Measurements from ENCODE around the gene DLG3. TPM values are rescaled to one million over a fixed set of nuclear protein-coding genes. Genes with fewer than 3 reads are reported as not detected.

Gene DLG3
- total and polyA plus RNA-seq, 4 donors, result 27.3 to 50.1 (median 44.2) TPM

- H3K36me3 ChIP-seq (ENCODE audit: control insufficient read depth, insufficient read depth, low read length), result peaks cover 6% of the 10 kb centered on the region
- no peak overlapping the region for H3K27ac ChIP-seq (ENCODE audit: low read depth, low read length)
- no peak for DNase-seq (ENCODE audit: low read depth in 4 of 6, low spot score in 6 of 6)
- H3K27me3 ChIP-seq (ENCODE audit: control insufficient read depth, insufficient read depth, low read length), result no peaks in the 10 kb centered on the region
- 37% methylated on average over 8 of the region's 10 CpGs for WGBS (ENCODE audit: insufficient coverage)
- peaks cover 43% of the 10 kb centered on the region for H3K4me1 ChIP-seq (ENCODE audit: control insufficient read depth, insufficient read depth, low read length)
- peak overlapping the region; percentile 28 for H3K4me3 ChIP-seq (ENCODE audit: low read depth, low read length)
- no peaks in the 10 kb centered on the region for H3K9me3 ChIP-seq (ENCODE audit: control insufficient read depth, insufficient read depth, low read length)
These were observed 20.5 kb upstream of the DLG3 start for GRCh38 chrX:70423936-70424675.

- Histone ChIP-seq H3K36me3 (ENCODE audit: control insufficient read depth, insufficient read depth, low read length) (peaks cover 6% of the 10 kb centered on the region), H3K9me3 (ENCODE audit: control insufficient read depth, insufficient read depth, low read length) (no peaks in the 10 kb centered on the region), H3K4me1 (ENCODE audit: control insufficient read depth, insufficient read depth, low read length) (peaks cover 43% of the 10 kb centered on the region), H3K27me3 (ENCODE audit: control insufficient read depth, insufficient read depth, low read length) (no peaks in the 10 kb centered on the region), H3K4me3 (ENCODE audit: low read depth, low read length) (no peak overlapping the region), H3K27ac (ENCODE audit: low read depth, low read length) (no peak overlapping the region)
- WGBS (ENCODE audit: insufficient coverage), result 54% methylated on average over 7 of the region's 10 CpGs
- DNase-seq (ENCODE audit: low read depth in 4 of 6, low spot score in 6 of 6), result no peak
These were observed 19.8 kb upstream of the DLG3 start for GRCh38 chrX:70424801-70425200.

GRCh38 chrX:70426286-70427278 lies 18.1 kb upstream of the DLG3 start:
- no peak overlapping the region for H3K27ac ChIP-seq (ENCODE audit: low read depth, low read length)
- no peaks in the 10 kb centered on the region for H3K9me3 ChIP-seq (ENCODE audit: control insufficient read depth, insufficient read depth, low read length)
- 81% methylated on average over 11 of the region's 15 CpGs for WGBS (ENCODE audit: insufficient coverage)
- no peak for DNase-seq (ENCODE audit: low read depth in 4 of 6, low spot score in 6 of 6)
- H3K36me3 ChIP-seq (ENCODE audit: control insufficient read depth, insufficient read depth, low read length), result peaks cover 6% of the 10 kb centered on the region
- no peak overlapping the region for H3K4me3 ChIP-seq (ENCODE audit: low read depth, low read length)
- H3K27me3 ChIP-seq (ENCODE audit: control insufficient read depth, insufficient read depth, low read length), result no peaks in the 10 kb centered on the region
- H3K4me1 ChIP-seq (ENCODE audit: control insufficient read depth, insufficient read depth, low read length), result peaks cover 34% of the 10 kb centered on the region

GRCh38 chrX:70427365-70427764 lies 17.3 kb upstream of the DLG3 start:
- WGBS (ENCODE audit: insufficient coverage), result 78% methylated on average over 1 of the region's 2 CpGs
- no peaks in the 10 kb centered on the region for H3K9me3 ChIP-seq (ENCODE audit: control insufficient read depth, insufficient read depth, low read length)
- H3K4me3 ChIP-seq (ENCODE audit: low read depth, low read length), result no peak overlapping the region
- no peaks in the 10 kb centered on the region for H3K27me3 ChIP-seq (ENCODE audit: control insufficient read depth, insufficient read depth, low read length)
- H3K36me3 ChIP-seq (ENCODE audit: control insufficient read depth, insufficient read depth, low read length), result peaks cover 6% of the 10 kb centered on the region
- no peak for DNase-seq (ENCODE audit: low read depth in 4 of 6, low spot score in 6 of 6)
- H3K4me1 ChIP-seq (ENCODE audit: control insufficient read depth, insufficient read depth, low read length), result peaks cover 26% of the 10 kb centered on the region
- H3K27ac ChIP-seq (ENCODE audit: low read depth, low read length), result no peak overlapping the region

- 100% methylated on average over 1 of the region's 6 CpGs for WGBS (ENCODE audit: insufficient coverage)
- H3K4me1 ChIP-seq (ENCODE audit: control insufficient read depth, insufficient read depth, low read length), result peaks cover 15% of the 10 kb centered on the region
- DNase-seq (ENCODE audit: low read depth in 4 of 6, low spot score in 6 of 6), result no peak
- H3K27me3 ChIP-seq (ENCODE audit: control insufficient read depth, insufficient read depth, low read length), result no peaks in the 10 kb centered on the region
- no peak overlapping the region for H3K4me3 ChIP-seq (ENCODE audit: low read depth, low read length)
- no peak overlapping the region for H3K27ac ChIP-seq (ENCODE audit: low read depth, low read length)
- H3K9me3 ChIP-seq (ENCODE audit: control insufficient read depth, insufficient read depth, low read length), result no peaks in the 10 kb centered on the region
- H3K36me3 ChIP-seq (ENCODE audit: control insufficient read depth, insufficient read depth, low read length), result peaks cover 4% of the 10 kb centered on the region
These were observed 14.9 kb upstream of the DLG3 start for GRCh38 chrX:70429759-70430158.

- H3K27me3 ChIP-seq (ENCODE audit: control insufficient read depth, insufficient read depth, low read length), result no peaks in the 10 kb centered on the region
- H3K9me3 ChIP-seq (ENCODE audit: control insufficient read depth, insufficient read depth, low read length), result no peaks in the 10 kb centered on the region
- H3K27ac ChIP-seq (ENCODE audit: low read depth, low read length), result peak overlapping the region; percentile 13
- no peaks in the 10 kb centered on the region for H3K36me3 ChIP-seq (ENCODE audit: control insufficient read depth, insufficient read depth, low read length)
- peak overlapping the region; percentile 67 for H3K4me3 ChIP-seq (ENCODE audit: low read depth, low read length)
- H3K4me1 ChIP-seq (ENCODE audit: control insufficient read depth, insufficient read depth, low read length), result peaks cover 23% of the 10 kb centered on the region
- no peak for DNase-seq (ENCODE audit: low read depth in 4 of 6, low spot score in 6 of 6)
- WGBS (ENCODE audit: insufficient coverage), result 57% methylated on average over 14 of the region's 15 CpGs
These were observed 11.4 kb upstream of the DLG3 start for GRCh38 chrX:70432936-70433847.

- H3K27me3 ChIP-seq (ENCODE audit: control insufficient read depth, insufficient read depth, low read length), result no peaks in the 10 kb centered on the region
- peak in 3 of 6 donors; percentile 28 to 77 (median 72) for DNase-seq (ENCODE audit: low read depth in 4 of 6, low spot score in 6 of 6)
- peak overlapping the region; percentile 67 for H3K4me3 ChIP-seq (ENCODE audit: low read depth, low read length)
- H3K36me3 ChIP-seq (ENCODE audit: control insufficient read depth, insufficient read depth, low read length), result no peaks in the 10 kb centered on the region
- WGBS (ENCODE audit: insufficient coverage), result 24% methylated on average over 30 of the region's 37 CpGs
- H3K4me1 ChIP-seq (ENCODE audit: control insufficient read depth, insufficient read depth, low read length), result peaks cover 23% of the 10 kb centered on the region
- no peaks in the 10 kb centered on the region for H3K9me3 ChIP-seq (ENCODE audit: control insufficient read depth, insufficient read depth, low read length)
- H3K27ac ChIP-seq (ENCODE audit: low read depth, low read length), result peak overlapping the region; percentile 83
These were observed 10.7 kb upstream of the DLG3 start for GRCh38 chrX:70433848-70434351.

- Histone ChIP-seq H3K4me1 (ENCODE audit: control insufficient read depth, insufficient read depth, low read length) (peaks cover 23% of the 10 kb centered on the region), H3K36me3 (ENCODE audit: control insufficient read depth, insufficient read depth, low read length) (no peaks in the 10 kb centered on the region), H3K4me3 (ENCODE audit: low read depth, low read length) (peak overlapping the region; percentile 67), H3K9me3 (ENCODE audit: control insufficient read depth, insufficient read depth, low read length) (no peaks in the 10 kb centered on the region), H3K27ac (ENCODE audit: low read depth, low read length) (peak overlapping the region; percentile 83), H3K27me3 (ENCODE audit: control insufficient read depth, insufficient read depth, low read length) (peaks cover 2% of the 10 kb centered on the region)
- DNase-seq (ENCODE audit: low read depth in 4 of 6, low spot score in 6 of 6), result peak in 4 of 6 donors; percentile 63 to 95 (median 86)
- WGBS (ENCODE audit: insufficient coverage), result 31% methylated on average over 44 of the region's 45 CpGs
These were observed 10.2 kb upstream of the DLG3 start for GRCh38 chrX:70434352-70434866.

All from spinal cord (tissue), 10 donors.